OCI-LY1 (cell line): ENCODE results near the gene HLCS.

Experiments used
- H2AFZ ChIP-seq: fragments of 200-600 bp; sonication (generic), shearing (Covaris generic); 2 replicates; pipeline ENCODE4 v1.6.0; 2014; ENCODE audit warnings: antibody characterized with exemption, mild to moderate bottlenecking, low read length
- H3F3A ChIP-seq: fragments of 200-600 bp; sonication (generic), shearing (Covaris generic); 2 replicates; pipeline ENCODE4 v1.6.0; 2014; ENCODE audit warnings: mild to moderate bottlenecking, antibody characterized with exemption, low read length, moderate library complexity; ENCODE audit not compliant: insufficient read depth
- H3K27ac ChIP-seq: fragments of 200-600 bp; sonication (generic); 2 replicates; pipeline ENCODE4 v1.5.1; 2014; ENCODE audit warnings: low read length, mixed run types, mild to moderate bottlenecking, low read depth; ENCODE audit not compliant: poor library complexity, severe bottlenecking
- H3K27me3 ChIP-seq: fragments of 200-600 bp; sonication (generic); 2 replicates; pipeline ENCODE4 v1.6.0; 2014; ENCODE audit warnings: antibody characterized with exemption, mild to moderate bottlenecking, low read length, moderate library complexity; ENCODE audit not compliant: insufficient read depth
- H3K36me3 ChIP-seq: fragments of 200-600 bp; sonication (generic); 2 replicates; pipeline ENCODE4 v1.6.1; 2014; ENCODE audit warnings: mild to moderate bottlenecking, antibody characterized with exemption, low read length, moderate library complexity, mixed read lengths; ENCODE audit not compliant: insufficient read depth
- H3K4me1 ChIP-seq: fragments of 200-600 bp; sonication (generic); 2 replicates; pipeline ENCODE4 v1.5.1; 2014; ENCODE audit warnings: mild to moderate bottlenecking, low read length, moderate library complexity; ENCODE audit not compliant: insufficient read depth, severe bottlenecking
- H3K4me2 ChIP-seq: fragments of 200-600 bp; sonication (generic), shearing (Covaris generic); 2 replicates; pipeline ENCODE4 v1.6.1; 2014; ENCODE audit warnings: low read length
- H3K4me3 ChIP-seq: fragments of 200-600 bp; sonication (generic); 2 replicates; pipeline ENCODE4 v1.5.1; 2014; ENCODE audit warnings: low read length, low read depth, mild to moderate bottlenecking, mixed read lengths; ENCODE audit not compliant: poor library complexity, severe bottlenecking
- H3K79me2 ChIP-seq: fragments of 200-600 bp; shearing (Covaris generic); 2 replicates; pipeline ENCODE4 v1.6.1; 2016; ENCODE audit warnings: mixed run types, low read length, mixed read lengths; ENCODE audit not compliant: insufficient read depth
- H3K9ac ChIP-seq: fragments of 200-600 bp; sonication (generic), shearing (Covaris generic); 2 replicates; pipeline ENCODE4 v1.6.1; 2014; ENCODE audit warnings: mild to moderate bottlenecking, low read length, mixed read lengths
- H3K9me2 ChIP-seq: fragments of 200-600 bp; sonication (generic), shearing (Covaris generic); 2 replicates; pipeline ENCODE4 v1.6.1; 2014; ENCODE audit warnings: low read depth, mild to moderate bottlenecking, low read length, mixed read lengths
- H3K9me3 ChIP-seq: fragments of 200-600 bp; shearing (Covaris generic); 2 replicates; pipeline ENCODE4 v1.6.1; 2014; ENCODE audit warnings: low read length, mixed read lengths
- H4K20me1 ChIP-seq: fragments of 200-600 bp; sonication (generic), shearing (Covaris generic); 2 replicates; pipeline ENCODE4 v1.6.0; 2016; ENCODE audit warnings: mild to moderate bottlenecking, low read length; ENCODE audit not compliant: insufficient read depth
- CTCF ChIP-seq: fragments of 200-600 bp; sonication (generic), shearing (Covaris generic); IDR thresholded peaks from 2 replicates; pipeline ENCODE4 v1.5.1; 2017; ENCODE audit warnings: mild to moderate bottlenecking, antibody characterized with exemption, low read length, moderate library complexity, mixed read lengths
- EZH2 ChIP-seq: fragments of 200-600 bp; sonication (generic), shearing (Covaris generic); IDR thresholded peaks from 2 replicates; pipeline ENCODE4 v1.8.0; 2017; ENCODE audit warnings: borderline replicate concordance, mixed run types, mild to moderate bottlenecking, antibody characterized with exemption, low read length, moderate library complexity, mixed read lengths

HLCS gene

DNA sequence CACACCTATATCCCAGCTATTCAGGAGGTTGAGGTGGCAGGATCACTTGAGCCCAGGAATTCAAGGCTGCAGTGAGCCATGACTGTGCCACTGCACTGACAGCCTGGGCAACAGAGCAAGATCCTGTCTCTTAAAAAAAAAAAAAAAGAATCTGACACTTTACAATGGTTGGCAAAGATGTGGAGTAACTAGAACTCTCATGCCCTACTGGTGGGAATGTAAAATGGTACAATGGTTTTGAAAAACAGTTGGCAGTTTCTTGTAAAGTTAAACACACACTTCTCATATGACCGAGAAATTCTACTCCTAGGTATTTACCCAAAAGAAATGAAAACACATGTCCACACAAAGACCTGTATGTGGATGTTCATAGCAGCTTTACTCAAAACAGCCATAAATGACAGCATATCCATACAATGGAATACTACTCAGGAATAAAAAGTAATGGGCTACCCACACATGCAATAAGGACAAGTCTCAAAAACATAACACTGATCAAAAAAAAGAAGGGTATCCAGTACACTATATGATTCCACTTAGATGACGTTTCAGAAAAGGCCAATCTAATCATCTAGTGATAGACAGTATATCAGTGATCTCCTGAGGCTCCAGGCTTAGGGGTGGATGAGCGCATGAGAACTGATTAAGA lies 58.1 kb downstream of the HLCS start:
- Histone ChIP-seq H3K4me3 (no peak overlapping the region), H3K4me2 (no peak overlapping the region), H3K36me3 (no peaks in the 10 kb centered on the region), H3K79me2 (no peaks in the 10 kb centered on the region), H3K27ac (no peak overlapping the region), H3K9ac (no peak overlapping the region), H3K4me1 (no peaks in the 10 kb centered on the region), H3K27me3 (no peaks in the 10 kb centered on the region), H3K9me3 (no peaks in the 10 kb centered on the region), H3K9me2 (no peaks in the 10 kb centered on the region), H2AFZ (no peak overlapping the region), H3F3A (no peaks in the 10 kb centered on the region), H4K20me1 (no peaks in the 10 kb centered on the region)
- TF ChIP-seq EZH2 = no peak
- TF ChIP-seq CTCF = no peak

DNA sequence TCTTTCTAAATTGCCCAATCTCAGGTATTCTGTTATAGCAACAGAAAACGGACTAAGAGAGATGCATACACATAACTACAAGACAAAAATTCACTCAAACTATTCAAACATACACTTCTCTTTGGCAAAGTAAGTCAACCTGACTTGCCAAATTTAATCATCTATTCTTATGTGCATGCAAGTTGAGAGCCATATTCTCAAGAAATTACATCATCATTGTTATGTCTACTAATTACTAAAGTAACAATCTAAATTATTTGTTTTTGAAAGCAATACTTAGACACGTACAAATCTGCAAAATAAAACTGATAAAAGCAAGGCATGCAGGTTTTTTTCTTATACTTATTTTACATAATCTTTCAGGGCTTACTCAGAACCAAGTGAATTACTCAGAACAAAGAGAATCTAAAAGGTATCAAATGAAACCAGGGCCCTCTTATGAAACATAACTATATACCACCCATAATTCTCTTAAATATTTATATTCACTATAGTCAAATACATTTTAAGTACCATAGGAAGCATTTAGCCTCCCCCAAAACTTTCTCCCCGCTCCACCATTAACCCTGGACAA lies 62.3 kb downstream of the HLCS start:
- no peaks in the 10 kb centered on the region for H3F3A ChIP-seq
- H2AFZ ChIP-seq = no peak overlapping the region
- no peaks in the 10 kb centered on the region for H3K27me3 ChIP-seq
- no peak overlapping the region for H3K4me2 ChIP-seq
- no peaks in the 10 kb centered on the region for H3K79me2 ChIP-seq
- H4K20me1 ChIP-seq = no peaks in the 10 kb centered on the region
- H3K9me2 ChIP-seq = no peaks in the 10 kb centered on the region
- no peak overlapping the region for H3K4me3 ChIP-seq
- no peak for TF ChIP-seq CTCF
- TF ChIP-seq EZH2 = no peak
- no peaks in the 10 kb centered on the region for H3K4me1 ChIP-seq
- H3K27ac ChIP-seq = no peak overlapping the region
- no peaks in the 10 kb centered on the region for H3K9me3 ChIP-seq
- no peaks in the 10 kb centered on the region for H3K36me3 ChIP-seq
- H3K9ac ChIP-seq = no peak overlapping the region

DNA sequence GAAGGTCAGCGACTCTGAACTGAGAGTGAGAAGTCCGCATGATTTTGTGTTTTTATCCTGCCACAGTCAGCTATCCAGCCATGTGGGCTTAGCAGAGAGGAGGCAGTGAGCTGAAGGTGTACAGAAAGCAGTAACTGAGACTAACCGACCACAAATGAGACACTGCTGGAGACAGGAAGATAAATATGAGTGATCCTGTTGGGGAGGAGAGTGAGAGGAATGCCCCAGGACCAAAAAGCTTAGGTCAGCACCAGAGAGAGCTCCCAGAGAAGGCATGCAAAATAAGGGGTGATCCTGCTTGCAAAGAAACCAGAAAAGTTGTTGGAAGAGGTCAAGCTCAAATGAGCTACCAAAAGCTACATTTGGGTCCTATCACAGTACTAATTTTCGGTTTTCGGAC lies 63.7 kb downstream of the HLCS start:
- Histone ChIP-seq H3K4me2 (no peak overlapping the region), H3K9me3 (no peaks in the 10 kb centered on the region), H2AFZ (no peak overlapping the region), H3K4me3 (no peak overlapping the region), H3K9me2 (no peaks in the 10 kb centered on the region), H3F3A (no peaks in the 10 kb centered on the region), H3K27ac (no peak overlapping the region), H3K27me3 (no peaks in the 10 kb centered on the region), H3K9ac (no peak overlapping the region), H3K79me2 (no peaks in the 10 kb centered on the region), H4K20me1 (no peaks in the 10 kb centered on the region), H3K36me3 (no peaks in the 10 kb centered on the region), H3K4me1 (no peaks in the 10 kb centered on the region)
- no peak for TF ChIP-seq EZH2
- TF ChIP-seq CTCF = no peak
